ENCODE measurements around the gene SSUH2.

The SSUH2 gene

GRCh38 chr3:8606701-8607231 lies 37.8 kb downstream of the SSUH2 start:
- TF ChIP-seq CTCF (IDR thresholded peaks at IDR 0.05; ENCODE audit: control insufficient read depth, extremely low read depth, insufficient read depth), result no peak
- no peak for DNase-seq (ENCODE audit: low read depth)
- H3K4me3 ChIP-seq (ENCODE audit: low read depth, low read length), result no peak overlapping the region

GRCh38 chr3:8604988-8605387 lies 39.6 kb downstream of the SSUH2 start:
- no peak for DNase-seq (ENCODE audit: low read depth)
- no peak overlapping the region for H3K4me3 ChIP-seq (ENCODE audit: low read depth, low read length)
- no peak for TF ChIP-seq CTCF (IDR thresholded peaks at IDR 0.05; ENCODE audit: control insufficient read depth, extremely low read depth, insufficient read depth)

GRCh38 chr3:8604006-8604405 lies 40.6 kb downstream of the SSUH2 start:
- no peak overlapping the region for H3K4me3 ChIP-seq (ENCODE audit: low read depth, low read length)
- no peak for DNase-seq (ENCODE audit: low read depth)
- TF ChIP-seq CTCF (IDR thresholded peaks at IDR 0.05; ENCODE audit: control insufficient read depth, extremely low read depth, insufficient read depth), result no peak

- H3K4me3 ChIP-seq (ENCODE audit: low read depth, low read length), result no peak overlapping the region
- TF ChIP-seq CTCF (IDR thresholded peaks at IDR 0.05; ENCODE audit: control insufficient read depth, extremely low read depth, insufficient read depth), result no peak
- DNase-seq (ENCODE audit: low read depth), result peak; percentile 55
Measured at GRCh38 chr3:8603115-8603710, 41.4 kb downstream of the SSUH2 start.

GRCh38 chr3:8600457-8600856 lies 44.1 kb downstream of the SSUH2 start:
- H3K4me3 ChIP-seq (ENCODE audit: low read depth, low read length), result no peak overlapping the region
- no peak for DNase-seq (ENCODE audit: low read depth)
- TF ChIP-seq CTCF (IDR thresholded peaks at IDR 0.05; ENCODE audit: control insufficient read depth, extremely low read depth, insufficient read depth), result no peak

- no peak overlapping the region for H3K4me3 ChIP-seq (ENCODE audit: low read depth, low read length)
- no peak for TF ChIP-seq CTCF (IDR thresholded peaks at IDR 0.05; ENCODE audit: control insufficient read depth, extremely low read depth, insufficient read depth)
- DNase-seq (ENCODE audit: low read depth), result no peak
Measured at GRCh38 chr3:8599146-8599545, 45.5 kb downstream of the SSUH2 start.
